ENCODE data around the gene RTP5.

The RTP5 gene

GRCh38 chr2:241890524-241891235, 21.2 kb downstream of the RTP5 start:
- DNase-seq, result no peak

GRCh38 chr2:241891315-241891987, 21.9 kb downstream of the RTP5 start:
- DNase-seq, result no peak

- DNase-seq, result no peak
These were observed 22.4 kb downstream of the RTP5 start for GRCh38 chr2:241891988-241892298.

GRCh38 chr2:241892299-241893137, 23.0 kb downstream of the RTP5 start:
- peak; percentile 41 for DNase-seq

GRCh38 chr2:241893265-241893664, 23.7 kb downstream of the RTP5 start:
- DNase-seq, result no peak

GRCh38 chr2:241894056-241894641, 24.6 kb downstream of the RTP5 start:
- DNase-seq, result no peak

- no peak for DNase-seq
These were observed 25.3 kb downstream of the RTP5 start for GRCh38 chr2:241894681-241895426.

- DNase-seq, result no peak
These were observed 25.8 kb downstream of the RTP5 start for GRCh38 chr2:241895427-241895711.

GRCh38 chr2:241895712-241896641, 26.4 kb downstream of the RTP5 start:
- DNase-seq, result no peak

- DNase-seq, result no peak
These were observed 27.2 kb downstream of the RTP5 start for GRCh38 chr2:241896746-241897201.

- DNase-seq, result no peak
These were observed 27.8 kb downstream of the RTP5 start for GRCh38 chr2:241897231-241897916.

GRCh38 chr2:241898463-241899270, 29.1 kb downstream of the RTP5 start:
- peak; percentile 87 for DNase-seq

GRCh38 chr2:241900251-241901017, 30.9 kb downstream of the RTP5 start:
- DNase-seq, result no peak

- no peak for DNase-seq
These were observed 31.5 kb downstream of the RTP5 start for GRCh38 chr2:241901018-241901380.

GRCh38 chr2:241901500-241902351, 32.2 kb downstream of the RTP5 start:
- DNase-seq, result peak; percentile 57

- DNase-seq, result no peak
These were observed 32.9 kb downstream of the RTP5 start for GRCh38 chr2:241902357-241902991.

- DNase-seq, result no peak
These were observed 33.8 kb downstream of the RTP5 start for GRCh38 chr2:241903121-241904010.
